NCI-H774 (cell line): ENCODE measurements around the gene EYA4.

Experiments used
- DNase-seq: peaks from one replicate; lab custom pipeline; 2025; lab: John Stamatoyannopoulos, UW

The EYA4 gene

GRCh38 chr6:133404151-133404550, 163.0 kb downstream of the EYA4 start:
- DNase-seq: no peak

GRCh38 chr6:133404728-133405127, 163.6 kb downstream of the EYA4 start:
- DNase-seq: no peak

- DNase-seq: no peak
Measured at GRCh38 chr6:133407320-133408100, 166.4 kb downstream of the EYA4 start.

- no peak for DNase-seq
Measured at GRCh38 chr6:133408132-133408531, 167.0 kb downstream of the EYA4 start.

- DNase-seq: no peak
Measured at GRCh38 chr6:133408543-133408942, 167.4 kb downstream of the EYA4 start.

- DNase-seq: no peak
Measured at GRCh38 chr6:133410638-133411435, 169.7 kb downstream of the EYA4 start.

GRCh38 chr6:133411757-133412156, 170.6 kb downstream of the EYA4 start:
- DNase-seq: no peak

GRCh38 chr6:133415262-133415661, 174.1 kb downstream of the EYA4 start:
- no peak for DNase-seq

GRCh38 chr6:133418108-133418507, 177.0 kb downstream of the EYA4 start:
- no peak for DNase-seq

- no peak for DNase-seq
Measured at GRCh38 chr6:133423242-133423641, 182.1 kb downstream of the EYA4 start.

GRCh38 chr6:133424359-133424758, 183.2 kb downstream of the EYA4 start:
- no peak for DNase-seq

GRCh38 chr6:133426038-133426437, 184.9 kb downstream of the EYA4 start:
- DNase-seq: no peak

- DNase-seq: no peak
Measured at GRCh38 chr6:133428295-133428694, 187.1 kb downstream of the EYA4 start.

GRCh38 chr6:133430530-133430929, 189.4 kb downstream of the EYA4 start:
- no peak for DNase-seq

- no peak for DNase-seq
Measured at GRCh38 chr6:133431031-133431430, 189.9 kb downstream of the EYA4 start.

GRCh38 chr6:133432021-133432989, 191.1 kb downstream of the EYA4 start:
- DNase-seq: peak; percentile 58

GRCh38 chr6:133435065-133435728, 194.0 kb downstream of the EYA4 start:
- no peak for DNase-seq

- no peak for DNase-seq
Measured at GRCh38 chr6:133436652-133437051, 195.5 kb downstream of the EYA4 start.

GRCh38 chr6:133441491-133441890, 200.3 kb downstream of the EYA4 start:
- DNase-seq: no peak

- DNase-seq: no peak
Measured at GRCh38 chr6:133446789-133447188, 205.6 kb downstream of the EYA4 start.

- DNase-seq: no peak
Measured at GRCh38 chr6:133447924-133448323, 206.8 kb downstream of the EYA4 start.

GRCh38 chr6:133456439-133456838, 215.3 kb downstream of the EYA4 start:
- DNase-seq: no peak
